Measurements from ENCODE around the gene NFS1.

DNA sequence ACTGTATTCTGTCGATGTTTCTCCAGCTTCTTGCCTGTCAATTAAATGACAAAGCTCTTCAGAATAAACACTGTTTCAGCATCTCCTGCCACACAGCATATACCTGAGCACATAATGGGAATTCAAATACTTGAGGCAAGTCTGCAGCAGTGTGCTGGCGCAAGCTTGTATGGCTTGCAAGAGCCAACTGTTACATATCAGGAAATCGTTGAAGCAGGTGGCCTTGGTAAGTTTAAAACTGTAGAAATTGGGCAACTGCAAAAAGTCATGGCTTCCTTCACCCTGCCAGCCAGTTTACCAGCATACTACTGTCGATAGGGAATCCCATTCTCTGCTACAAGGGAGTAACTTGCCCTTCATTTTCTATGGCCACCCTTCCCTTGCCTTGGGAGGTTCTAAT, 57.4 kb downstream of the NFS1 start:
- TF ChIP-seq RFX5 (IDR thresholded peaks at IDR 0.05; ENCODE audit: borderline replicate concordance, low read depth, low read length), result no peak
- TF ChIP-seq, protein P1, sequence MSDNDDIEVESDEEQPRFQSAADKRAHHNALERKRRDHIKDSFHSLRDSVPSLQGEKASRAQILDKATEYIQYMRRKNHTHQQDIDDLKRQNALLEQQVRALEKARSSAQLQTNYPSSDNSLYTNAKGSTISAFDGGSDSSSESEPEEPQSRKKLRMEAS (IDR thresholded peaks at IDR 0.05), result no peak
- no peak for TF ChIP-seq YY1 (IDR thresholded peaks at IDR 0.05; ENCODE audit: low read depth, low read length)
- TF ChIP-seq, protein P2, sequence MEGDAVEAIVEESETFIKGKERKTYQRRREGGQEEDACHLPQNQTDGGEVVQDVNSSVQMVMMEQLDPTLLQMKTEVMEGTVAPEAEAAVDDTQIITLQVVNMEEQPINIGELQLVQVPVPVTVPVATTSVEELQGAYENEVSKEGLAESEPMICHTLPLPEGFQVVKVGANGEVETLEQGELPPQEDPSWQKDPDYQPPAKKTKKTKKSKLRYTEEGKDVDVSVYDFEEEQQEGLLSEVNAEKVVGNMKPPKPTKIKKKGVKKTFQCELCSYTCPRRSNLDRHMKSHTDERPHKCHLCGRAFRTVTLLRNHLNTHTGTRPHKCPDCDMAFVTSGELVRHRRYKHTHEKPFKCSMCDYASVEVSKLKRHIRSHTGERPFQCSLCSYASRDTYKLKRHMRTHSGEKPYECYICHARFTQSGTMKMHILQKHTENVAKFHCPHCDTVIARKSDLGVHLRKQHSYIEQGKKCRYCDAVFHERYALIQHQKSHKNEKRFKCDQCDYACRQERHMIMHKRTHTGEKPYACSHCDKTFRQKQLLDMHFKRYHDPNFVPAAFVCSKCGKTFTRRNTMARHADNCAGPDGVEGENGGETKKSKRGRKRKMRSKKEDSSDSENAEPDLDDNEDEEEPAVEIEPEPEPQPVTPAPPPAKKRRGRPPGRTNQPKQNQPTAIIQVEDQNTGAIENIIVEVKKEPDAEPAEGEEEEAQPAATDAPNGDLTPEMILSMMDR (IDR thresholded peaks at IDR 0.05; ENCODE audit: control extremely low read depth in 1 of 3, insufficient read depth in 1 of 3, low read depth in 1 of 3, low read length in 3 of 3), result no peak
- no peak for TF ChIP-seq TAF1 (IDR thresholded peaks at IDR 0.05; ENCODE audit: low read depth, low read length)
- no peak for TF ChIP-seq RAD21 (IDR thresholded peaks at IDR 0.05 in 1 of 2, conservative IDR thresholded peaks at IDR 0.05 in 1 of 2; ENCODE audit: low read depth in 2 of 2, low read length in 2 of 2)
- TF ChIP-seq EZH2 (IDR thresholded peaks at IDR 0.05; ENCODE audit: low read depth, low read length, severe bottlenecking), result no peak
- TF ChIP-seq, protein P3, sequence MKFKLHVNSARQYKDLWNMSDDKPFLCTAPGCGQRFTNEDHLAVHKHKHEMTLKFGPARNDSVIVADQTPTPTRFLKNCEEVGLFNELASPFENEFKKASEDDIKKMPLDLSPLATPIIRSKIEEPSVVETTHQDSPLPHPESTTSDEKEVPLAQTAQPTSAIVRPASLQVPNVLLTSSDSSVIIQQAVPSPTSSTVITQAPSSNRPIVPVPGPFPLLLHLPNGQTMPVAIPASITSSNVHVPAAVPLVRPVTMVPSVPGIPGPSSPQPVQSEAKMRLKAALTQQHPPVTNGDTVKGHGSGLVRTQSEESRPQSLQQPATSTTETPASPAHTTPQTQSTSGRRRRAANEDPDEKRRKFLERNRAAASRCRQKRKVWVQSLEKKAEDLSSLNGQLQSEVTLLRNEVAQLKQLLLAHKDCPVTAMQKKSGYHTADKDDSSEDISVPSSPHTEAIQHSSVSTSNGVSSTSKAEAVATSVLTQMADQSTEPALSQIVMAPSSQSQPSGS (IDR thresholded peaks at IDR 0.05; ENCODE audit: low read length), result no peak
